ENCODE data around the gene CCDC187. TPM values are rescaled to one million over a fixed set of nuclear protein-coding genes. Genes with fewer than 3 reads are reported as not detected.

Gene CCDC187
- total and polyA plus RNA-seq, 2 of the 8 experiments (the other 6 are each of a cell fraction or from before 2014, with no cell fraction given) = 0.02 TPM; not detected in 1

- Histone ChIP-seq H3K9ac (replicated peaks in 1 of 4; ENCODE audit: extremely low read depth in 1 of 4, low read depth in 3 of 4, low read length in 3 of 4) (peak overlapping the region in 1 of 4 experiments; percentile 46; a peak in 2 of 7 replicates), H2AK5ac (ENCODE audit: low read depth, low read length) (peak overlapping the region; percentile 96), H4K91ac (replicated peaks; ENCODE audit: insufficient read length, low read length) (no peak overlapping the region), H3K36me3 (ENCODE audit: control insufficient read depth in 2 of 4, insufficient read depth in 4 of 4, low read length in 3 of 4) (no peaks in the 10 kb centered on the region; a peak in 1 of 8 replicates), H2BK20ac (ENCODE audit: low read length) (no peak overlapping the region; the same call in 1 of the 2 replicates), H3K56ac (replicated peaks; ENCODE audit: insufficient read length, low read depth, low read length) (peak overlapping the region; percentile 91), H3K4ac (replicated peaks; ENCODE audit: insufficient read length, low read depth, low read length) (peak overlapping the region; percentile 36), H4K5ac (ENCODE audit: insufficient read length, low read depth, low read length) (no peak overlapping the region), H3K9me3 (ENCODE audit: insufficient read depth in 2 of 2, low read depth in 1 of 2, low read length in 1 of 2) (no peaks in the 10 kb centered on the region), H4K20me1 (replicated peaks in 1 of 2; ENCODE audit: control insufficient read depth in 1 of 2, insufficient read depth in 2 of 2, low read length in 2 of 2) (peaks cover 0 to 20% of the 10 kb centered on the region in 2 experiments), H4K8ac (ENCODE audit: extremely low read depth, insufficient read depth, low read length) (no peak overlapping the region), H3K27me3 (replicated peaks in 1 of 4; ENCODE audit: control insufficient read depth in 3 of 4, extremely low read depth in 1 of 4, insufficient read depth in 3 of 4, low read length in 3 of 4) (no peaks in the 10 kb centered on the region; a peak in 1 of 7 replicates), H3K4me1 (replicated peaks in 1 of 4; ENCODE audit: control insufficient read depth in 3 of 4, insufficient read depth in 4 of 4, low read length in 3 of 4) (peaks cover 0 to 2% (median 0%) of the 10 kb centered on the region in 4 experiments; a peak in 1 of 7 replicates), H3K27ac (ENCODE audit: low read depth, low read length) (no peak overlapping the region), H3K18ac (ENCODE audit: extremely low read depth, low read length) (no peak overlapping the region), H2BK12ac (ENCODE audit: low read depth, low read length) (peak overlapping the region; percentile 88; the same call in 1 of the 2 replicates), H3K79me1 (ENCODE audit: low read depth, low read length) (no peaks in the 10 kb centered on the region; the same call in 1 of the 2 replicates), H2BK15ac (ENCODE audit: low read length) (peak overlapping the region; percentile 21; the same call in 1 of the 2 replicates), H3K4me3 (ENCODE audit: extremely low read depth in 1 of 4, insufficient read depth in 2 of 4, low read depth in 3 of 4, low read length in 4 of 4) (no peak overlapping the region), H3K23ac (ENCODE audit: insufficient read length) (no peak overlapping the region), H3K4me2 (ENCODE audit: insufficient read depth in 1 of 2, low read depth in 2 of 2, low read length in 2 of 2) (no peak overlapping the region), H2BK120ac (replicated peaks; ENCODE audit: low read depth, low read length) (peak overlapping the region; percentile 75), H3K79me2 (ENCODE audit: control insufficient read depth in 1 of 2, insufficient read depth in 2 of 2, low read length in 2 of 2) (no peaks in the 10 kb centered on the region), H3K14ac (ENCODE audit: insufficient read length) (no peak overlapping the region), H2BK5ac (ENCODE audit: low read depth, low read length) (no peak overlapping the region), H2AFZ (ENCODE audit: low read length) (no peak overlapping the region), H3K23me2 (ENCODE audit: low read depth, low read length) (peaks cover 25% of the 10 kb centered on the region)
- FAIRE-seq (no peak), DNase-seq (ENCODE audit: low read depth in 1 of 2, low spot score in 2 of 2) (no peak)
- ChIA-PET POLR2A (ENCODE audit: partially characterized antibody) (no interaction called here), CTCF (ENCODE audit: partially characterized antibody) (no interaction called here)
- 89% methylated on average over 4 of the region's 4 CpGs; no CpG with 5 or more reads in 1 of the 2 experiments for WGBS, 2 experiments (ENCODE audit: extremely low coverage in 1 of 2, insufficient coverage in 1 of 2, insufficient read length in 1 of 2, insufficient replicate concordance in 2 of 2, low coverage in 1 of 2, low lambda C conversion rate in 2 of 2, missing lambda C conversion rate in 1 of 2)
- TF ChIP-seq BRCA1 (IDR thresholded peaks at IDR 0.05; ENCODE audit: low read depth, low read length) (no peak), TBP (IDR thresholded peaks at IDR 0.05; ENCODE audit: low read depth, low read length) (no peak), BCL11A (IDR thresholded peaks at IDR 0.05; ENCODE audit: low read depth in 2 of 2, low read length in 2 of 2) (no peak), HDAC6 (IDR thresholded peaks at IDR 0.05; ENCODE audit: low read depth, low read length) (no peak), RFX5 (IDR thresholded peaks at IDR 0.05; ENCODE audit: borderline replicate concordance, low read depth, low read length) (no peak), TCF12 (IDR thresholded peaks at IDR 0.05; ENCODE audit: low read depth, low read length) (no peak), SIX5 (IDR thresholded peaks at IDR 0.05; ENCODE audit: low read depth, low read length) (no peak), CTBP2 (IDR thresholded peaks at IDR 0.05; ENCODE audit: borderline replicate concordance, insufficient read depth, insufficient read length, low read length) (no peak), NRF1 (IDR thresholded peaks at IDR 0.05; ENCODE audit: low read depth, low read length) (no peak), POLR2A (IDR thresholded peaks at IDR 0.05; ENCODE audit: control extremely low read depth in 1 of 2, low read depth in 2 of 2, low read length in 2 of 2) (no peak), SIN3A (conservative IDR thresholded peaks at IDR 0.05 in 1 of 2, IDR thresholded peaks at IDR 0.05 in 1 of 2; ENCODE audit: low read depth in 1 of 2, low read length in 2 of 2) (no peak), CHD1 (IDR thresholded peaks at IDR 0.05; ENCODE audit: low read depth, low read length) (no peak), YY1 (IDR thresholded peaks at IDR 0.05; ENCODE audit: low read depth, low read length) (no peak), FOSL1 (IDR thresholded peaks at IDR 0.05; ENCODE audit: insufficient read depth, low read depth, low read length) (no peak)
These were observed 4.3 kb upstream of the CCDC187 start for GRCh38 chr9:136308006-136308701.
